CD4-positive, alpha-beta T cell treated with Interleukin-2 at 100 ng/mL for 4 hours (primary cell): Measurements from ENCODE around the gene FN3KRP.

Experiments used
- DNase-seq: peaks from one replicate; pipeline ENCODE4 v3.0.0-alpha.2; 2020; ENCODE audit warnings: low spot score

FN3KRP gene

GRCh38 chr17:82709676-82710498 lies 6.6 kb upstream of the FN3KRP start:
- no peak for DNase-seq

GRCh38 chr17:82710499-82711232 lies 5.8 kb upstream of the FN3KRP start:
- DNase-seq, result no peak

- DNase-seq, result no peak
These were observed 3.3 kb upstream of the FN3KRP start for GRCh38 chr17:82713071-82713723.

GRCh38 chr17:82718986-82719685 lies 2.6 kb downstream of the FN3KRP start:
- no peak for DNase-seq

GRCh38 chr17:82720204-82720603 lies 3.7 kb downstream of the FN3KRP start:
- no peak for DNase-seq

- DNase-seq, result no peak
These were observed 6.0 kb downstream of the FN3KRP start for GRCh38 chr17:82722341-82723013.

- DNase-seq, result no peak
These were observed 6.8 kb downstream of the FN3KRP start for GRCh38 chr17:82723169-82723807.

- DNase-seq, result no peak
These were observed 9.9 kb downstream of the FN3KRP start for GRCh38 chr17:82726427-82726826.

- DNase-seq, result no peak
These were observed 13.2 kb downstream of the FN3KRP start for GRCh38 chr17:82729479-82730260.

GRCh38 chr17:82732118-82732743 lies 15.7 kb downstream of the FN3KRP start:
- no peak for DNase-seq

- DNase-seq, result peak; percentile 13
These were observed 18.7 kb downstream of the FN3KRP start, which contains the start of gene FN3K for GRCh38 chr17:82734987-82735866. FN3K (plus strand) TSS chr17:82735615; CDS start chr17:82735637, 22 bp downstream.

GRCh38 chr17:82736511-82737185 lies 20.1 kb downstream of the FN3KRP start:
- DNase-seq, result no peak

GRCh38 chr17:82737967-82738877 lies 21.7 kb downstream of the FN3KRP start:
- no peak for DNase-seq

- no peak for DNase-seq
These were observed 24.6 kb downstream of the FN3KRP start for GRCh38 chr17:82740906-82741759.

- DNase-seq, result no peak
These were observed 27.1 kb downstream of the FN3KRP start for GRCh38 chr17:82743344-82744219.
